IMR-90 (cell line): ENCODE results near the gene PFKL. TPM values are rescaled to one million over a fixed set of nuclear protein-coding genes. Genes with fewer than 3 reads are reported as not detected.

ENCODE experiments used
- ATAC-seq: fragments of 200-7000 bp; cut with Tn5 transposase; 2 replicates; pipeline ENCODE4 v1.9.1; 2020; ENCODE audit warnings: low read depth, mild to moderate bottlenecking, moderate library complexity
- BruUV-seq: library from RNA; stranded (reverse); fragments of 400-500 nt; replicated peaks from 2 replicates; lab custom pipeline; 2021; lab: Mats Ljungman, UMichigan
- CTCF ChIA-PET: fragments of 300-600 bp; formaldehyde crosslinking; extraction: SDS; loops from one replicate; lab custom pipeline; 2021; ENCODE audit warnings: antibody characterized with exemption; lab: Yijun Ruan, JAX
- POLR2A ChIA-PET: fragments of 300-600 bp; sonication (Branson Sonifier 250); formaldehyde crosslinking; loops from one replicate; lab custom pipeline; 2022; ENCODE audit warnings: antibody characterized with exemption; ENCODE audit not compliant: unreplicated experiment; lab: Charles Lee
- DNase-seq: peaks from one replicate; pipeline ENCODE4 v3.0.0; 2013
- H2AFZ ChIP-seq: replicated peaks from 2 replicates; pipeline ENCODE3; 2013; ENCODE audit warnings: low read length, mild to moderate bottlenecking; ENCODE audit not compliant: poor library complexity
- H2AK5ac ChIP-seq: 2 replicates; pipeline ENCODE4 v1.6.1; 2013; ENCODE audit warnings: low read depth, low read length, inconsistent platforms
- H2AK9ac ChIP-seq: replicated peaks from 2 replicates; pipeline ENCODE3; 2013; ENCODE audit warnings: mild to moderate bottlenecking, low read depth, low read length, moderate library complexity; ENCODE audit not compliant: poor library complexity
- H2BK120ac ChIP-seq: 2 replicates; pipeline ENCODE4 v1.6.1; 2013; ENCODE audit warnings: low read depth, low read length, inconsistent platforms
- H2BK15ac ChIP-seq: 3 replicates; pipeline ENCODE4 v1.6.1; 2013; ENCODE audit warnings: low read depth, low read length, inconsistent platforms
- H2BK20ac ChIP-seq: 2 replicates; pipeline ENCODE4 v1.6.1; 2013; ENCODE audit warnings: low read depth, mild to moderate bottlenecking, inconsistent platforms, low read length, moderate library complexity
- H2BK5ac ChIP-seq: 2 replicates; pipeline ENCODE4 v1.6.1; 2013; ENCODE audit warnings: mild to moderate bottlenecking, low read depth, low read length, inconsistent platforms; ENCODE audit not compliant: poor library complexity, severe bottlenecking
- H3K14ac ChIP-seq: replicated peaks from 2 replicates; pipeline ENCODE4 v1.6.1; 2013; ENCODE audit warnings: low read depth, low read length, inconsistent platforms
- H3K18ac ChIP-seq: 2 replicates; pipeline ENCODE4 v1.6.1; 2013; ENCODE audit warnings: low read depth, low read length, control low read depth
- H3K23ac ChIP-seq: 2 replicates; pipeline ENCODE4 v1.6.1; 2013; ENCODE audit warnings: low read depth, low read length, inconsistent platforms
- H3K27ac ChIP-seq: 2 replicates; pipeline ENCODE4 v1.5.1; 2013; ENCODE audit warnings: mild to moderate bottlenecking, control low read depth, low read length; ENCODE audit not compliant: insufficient read depth
- H3K27me3 ChIP-seq: 2 replicates; pipeline ENCODE4 v1.6.1; 2013; ENCODE audit warnings: low read length; ENCODE audit not compliant: control insufficient read depth, insufficient read depth
- H3K36me3 ChIP-seq: 2 replicates; pipeline ENCODE4 v1.6.1; 2013; ENCODE audit warnings: low read length, mixed read lengths; ENCODE audit not compliant: control insufficient read depth, insufficient read depth
- H3K4ac ChIP-seq: 2 replicates; pipeline ENCODE4 v1.6.1; 2013; ENCODE audit warnings: low read depth, low read length, inconsistent platforms
- H3K4me1 ChIP-seq: 2 replicates; pipeline ENCODE4 v1.6.1; 2013; ENCODE audit warnings: low read length, mixed read lengths; ENCODE audit not compliant: control insufficient read depth, insufficient read depth
- H3K4me2 ChIP-seq: 2 replicates; pipeline ENCODE4 v1.6.1; 2013; ENCODE audit warnings: low read depth, mild to moderate bottlenecking, control low read depth, low read length, moderate library complexity
- H3K4me3 ChIP-seq: 2 replicates; pipeline ENCODE4 v1.5.1; 2013; ENCODE audit warnings: low read depth, mild to moderate bottlenecking, control low read depth, low read length, moderate library complexity; ENCODE audit not compliant: insufficient read depth
- H3K56ac ChIP-seq: 2 replicates; pipeline ENCODE4 v1.6.1; 2013; ENCODE audit warnings: low read length, inconsistent platforms; ENCODE audit not compliant: insufficient read depth; ENCODE audit errors: extremely low read depth
- H3K79me1 ChIP-seq, 2 experiments: 2 replicates each; pipeline ENCODE4 v1.6.1; 2013; ENCODE audit warnings: low read length in 2 of 2, inconsistent platforms in 1 of 2, low read depth in 1 of 2
- H3K9ac ChIP-seq: 2 replicates; pipeline ENCODE4 v1.6.1; 2013; ENCODE audit warnings: low read depth, low read length, control low read depth
- H3K9me1 ChIP-seq: 2 replicates; pipeline ENCODE4 v1.6.1; 2013; ENCODE audit warnings: low read length, inconsistent platforms; ENCODE audit not compliant: insufficient read depth
- H3K9me3 ChIP-seq: 2 replicates; pipeline ENCODE4 v1.6.1; 2013; ENCODE audit warnings: low read length; ENCODE audit not compliant: control insufficient read depth, insufficient read depth
- H4K20me1 ChIP-seq: 2 replicates; pipeline ENCODE4 v1.6.1; 2013; ENCODE audit warnings: low read length, inconsistent platforms; ENCODE audit not compliant: insufficient read depth
- H4K5ac ChIP-seq: 2 replicates; pipeline ENCODE4 v1.6.1; 2013; ENCODE audit warnings: mild to moderate bottlenecking, low read depth, low read length, control low read depth
- H4K8ac ChIP-seq, 2 experiments: 2 replicates each; pipeline ENCODE4 v1.6.1; 2013; ENCODE audit warnings: low read depth in 2 of 2, low read length in 2 of 2, control low read depth in 1 of 2, inconsistent platforms in 1 of 2
- H4K91ac ChIP-seq: 2 replicates; pipeline ENCODE4 v1.6.1; 2013; ENCODE audit warnings: low read depth, low read length, inconsistent platforms; ENCODE audit not compliant: insufficient read depth
- BHLHE40 ChIP-seq: fragments of 150-350 bp; IDR thresholded peaks from 2 replicates; pipeline ENCODE4 v1.6.1; 2016; ENCODE audit warnings: mild to moderate bottlenecking, low read depth, low read length
- FOS ChIP-seq: fragments of 150-350 bp; IDR thresholded peaks from 2 replicates; pipeline ENCODE4 v1.6.1; 2016; ENCODE audit warnings: low read depth, low read length
- POLR2A ChIP-seq: IDR thresholded peaks from 2 replicates; pipeline ENCODE4 v1.6.1; 2012; ENCODE audit warnings: mild to moderate bottlenecking, low read depth, low read length
- RCOR1 ChIP-seq: IDR thresholded peaks from 2 replicates; pipeline ENCODE4 v1.6.1; 2012; ENCODE audit warnings: mild to moderate bottlenecking, low read length, improper control_type of control experiment; ENCODE audit not compliant: insufficient replicate concordance
- WGBS, 2 experiments: methylation state at CpG; one replicate each; pipeline versions ENCODE4 v1.1.5 to v1.1.7; 2013; ENCODE audit warnings: missing lambda C conversion rate in 2 of 2; ENCODE audit not compliant: insufficient read length in 1 of 2; ENCODE audit errors: extremely low coverage in 2 of 2; 5-methylcytosine and 5-hydroxymethylcytosine counted together
- dilution Hi-C: fragments of 300-500 bp; cut with HindIII; formaldehyde crosslinking; loops from one replicate; pipeline ENCODE4 v1.14.3; 2018; ENCODE audit warnings: low sequenced_read_pairs; ENCODE audit not compliant: unreplicated experiment
- in situ Hi-C: fragments of 300-500 bp; cut with MboI; formaldehyde crosslinking; loops from 3 replicates; pipeline ENCODE4 v1.14.3; 2019; ENCODE audit warnings: low sequenced_read_pairs, inconsistent platforms, mixed read lengths
- intact Hi-C: fragments of 100-400 bp; cut with micrococcal nuclease; formaldehyde crosslinking; loops from 2 replicates; pipeline ENCODE4 v1.10.0; 2022
- polyA plus RNA-seq, 3 experiments: library from polyadenylated mRNA; depleted of rRNA; stranded (reverse); fragments of >200 nt; gene quantifications; 2 replicates each; pipeline ENCODE4 v1.2.3, GENCODE V29; 2012; ENCODE audit warnings: low replicate concordance in 1 of 3
- total RNA-seq: library from RNA; depleted of rRNA; stranded (reverse); fragments of >200 nt; gene quantifications from 2 replicates; pipeline ENCODE4 v1.2.3, GENCODE V29; 2012

PFKL gene
- total and polyA plus RNA-seq, 2 of the 4 experiments (the other 2 are of a cell fraction), result 103 to 126 TPM

GRCh38 chr21:44331650-44332307 lies 31.9 kb downstream of the PFKL start:
- TF ChIP-seq RCOR1 (no peak), BHLHE40 (peak; percentile 38; the same call in 1 of the 2 replicates), POLR2A (no peak), FOS (no peak)
- CTCF ChIA-PET, result no interaction called here
- Histone ChIP-seq H2AFZ (no peak overlapping the region), H3K18ac (no peak overlapping the region), H4K20me1 (peaks cover 11% of the 10 kb centered on the region), H3K36me3 (peaks cover 15% of the 10 kb centered on the region; the same call in 1 of the 2 replicates), H4K91ac (no peak overlapping the region), H2BK20ac (no peak overlapping the region), H2BK120ac (no peak overlapping the region), H3K9ac (no peak overlapping the region), H3K23ac (no peak overlapping the region), H2AK5ac (no peak overlapping the region), H3K4ac (no peak overlapping the region), H2AK9ac (no peak overlapping the region), H2BK15ac (no peak overlapping the region), H3K9me1 (no peaks in the 10 kb centered on the region), H3K9me3 (no peaks in the 10 kb centered on the region), H4K5ac (no peak overlapping the region), H3K79me1 (no peaks in the 10 kb centered on the region), H3K27me3 (no peaks in the 10 kb centered on the region), H3K4me3 (no peak overlapping the region), H3K56ac (no peak overlapping the region), H3K14ac (no peak overlapping the region), H4K8ac (no peak overlapping the region), H2BK5ac (no peak overlapping the region), H3K4me2 (no peak overlapping the region), H3K4me1 (no peaks in the 10 kb centered on the region), H3K27ac (no peak overlapping the region)
- BruUV-seq, result no TSS peak
- 78% methylated on average over 8 of the region's 20 CpGs; no CpG with 5 or more reads in 1 of the 2 experiments for WGBS, 2 experiments
- dilution Hi-C loops, result no loop called here
- in situ Hi-C loops, result no loop called here
- POLR2A ChIA-PET, result no interaction called here
- peak; percentile 15 for DNase-seq
- intact Hi-C loops, result loop anchor here (10.0 kb wide), 1 partner anchor 153 kb away; no protein-coding TSS in a partner anchor
- no peak for ATAC-seq
